HG03097 (cell line): ENCODE data around the gene ASXL1.
"Not testable (repeated sequence)": the region's sequence is repeated elsewhere in the genome, so short reads cannot be mapped to it uniquely, and the experiment has no call there.

Source experiments
- ATAC-seq: cut with Tn5 transposase; IDR thresholded peaks from one replicate; pipeline ENCODE4 v1.9.1; 2021; ENCODE audit not compliant: unreplicated experiment, low FRiP score

The ASXL1 gene

GRCh38 chr20:32359633-32360332 is 1.7 kb downstream of the ASXL1 start:
- ATAC-seq = no peak

- ATAC-seq = no peak
Observed at GRCh38 chr20:32360333-32360634, 2.2 kb downstream of the ASXL1 start.

- ATAC-seq = no peak
Observed at GRCh38 chr20:32362901-32363364, 4.8 kb downstream of the ASXL1 start.

- ATAC-seq = no peak
Observed at GRCh38 chr20:32363492-32363891, 5.4 kb downstream of the ASXL1 start.

GRCh38 chr20:32364554-32365208 is 6.5 kb downstream of the ASXL1 start:
- no peak for ATAC-seq

- no peak for ATAC-seq
Observed at GRCh38 chr20:32365564-32365963, 7.4 kb downstream of the ASXL1 start.

- ATAC-seq = no peak
Observed at GRCh38 chr20:32366380-32366779, 8.2 kb downstream of the ASXL1 start.

- ATAC-seq = no peak
Observed at GRCh38 chr20:32368323-32368722, 10.2 kb downstream of the ASXL1 start.

- ATAC-seq = no peak
Observed at GRCh38 chr20:32368925-32369324, 10.8 kb downstream of the ASXL1 start.

- ATAC-seq = no peak
Observed at GRCh38 chr20:32370897-32371296, 12.8 kb downstream of the ASXL1 start.

- ATAC-seq = no peak
Observed at GRCh38 chr20:32378461-32378860, 20.3 kb downstream of the ASXL1 start.

- not testable (repeated sequence) for ATAC-seq
Observed at GRCh38 chr20:32380037-32380436, 21.9 kb downstream of the ASXL1 start.

- no peak for ATAC-seq
Observed at GRCh38 chr20:32380745-32381144, 22.6 kb downstream of the ASXL1 start.

- ATAC-seq = no peak
Observed at GRCh38 chr20:32382102-32382950, 24.2 kb downstream of the ASXL1 start.

GRCh38 chr20:32383441-32383840 is 25.3 kb downstream of the ASXL1 start:
- ATAC-seq = not testable (repeated sequence)

- ATAC-seq = no peak
Observed at GRCh38 chr20:32385541-32385940, 27.4 kb downstream of the ASXL1 start.

- no peak for ATAC-seq
Observed at GRCh38 chr20:32386091-32386490, 28.0 kb downstream of the ASXL1 start.

GRCh38 chr20:32387252-32387651 is 29.1 kb downstream of the ASXL1 start:
- ATAC-seq = no peak

GRCh38 chr20:32391003-32391402 is 32.9 kb downstream of the ASXL1 start:
- ATAC-seq = no peak

- ATAC-seq = no peak
Observed at GRCh38 chr20:32395066-32395465, 36.9 kb downstream of the ASXL1 start.

- ATAC-seq = no peak
Observed at GRCh38 chr20:32396646-32397160, 38.6 kb downstream of the ASXL1 start.
